K562 (cell line): ENCODE measurements around the gene BCR. TPM values are rescaled to one million over a fixed set of nuclear protein-coding genes. Genes with fewer than 3 reads are reported as not detected.

Experiments
- ATAC-seq: fragments of 200-7000 bp; cut with Tn5 transposase; 3 replicates; pipeline ENCODE4 v1.9.1; 2020; ENCODE audit warnings: moderate library complexity
- BruUV-seq: library from RNA; stranded (reverse); fragments of 400-500 nt; replicated peaks from 2 replicates; lab custom pipeline; 2021; lab: Mats Ljungman, UMichigan
- CTCF ChIA-PET: fragments of 300-600 bp; formaldehyde crosslinking; extraction: SDS; loops from one replicate; lab custom pipeline; 2021; ENCODE audit warnings: low intra/inter-chr PET ratio; lab: Yijun Ruan, JAX
- POLR2A ChIA-PET: fragments of 300-600, 350-650 bp; sonication (Branson Sonifier 250); formaldehyde crosslinking; extraction: SDS; loops from one replicate; lab custom pipeline; 2021; ENCODE audit warnings: antibody characterized with exemption, inconsistent platforms; lab: Yijun Ruan, JAX
- DNase-seq, 4 experiments: peaks; one replicate each; pipeline versions ENCODE4 v3.0.0 to v3.0.0-alpha.2; 2011 to 2018; ENCODE audit warnings: low spot score in 3 of 4, mixed read lengths in 3 of 4; ENCODE audit errors: extremely low read depth in 1 of 4
- FAIRE-seq: peaks from 2 replicates; lab custom pipeline; 2011; peaks lifted over from hg19 to GRCh38; lab: Jason Lieb, UNC
- H2AFZ ChIP-seq: 2 replicates; pipeline ENCODE4 v1.6.0; 2011; ENCODE audit warnings: low read depth, low read length, control low read depth, inconsistent platforms
- H3K27ac ChIP-seq: fragments of 200-600 bp; 3 replicates; pipeline ENCODE4 v1.8.0; 2011; ENCODE audit warnings: low read depth, mild to moderate bottlenecking, control low read depth, inconsistent platforms, low read length, moderate library complexity, mixed read lengths; ENCODE audit errors: extremely low read depth
- H3K27me3 ChIP-seq, 2 experiments: fragments of 300-600 bp in 1 of 2; 2 replicates in 1 of 2; 3 replicates in 1 of 2; pipeline versions ENCODE4 v1.6.0 to v1.8.0; 2011; ENCODE audit warnings: inconsistent platforms in 2 of 2, low read length in 2 of 2, mild to moderate bottlenecking in 1 of 2, mixed read lengths in 1 of 2, moderate library complexity in 1 of 2; ENCODE audit not compliant: control insufficient read depth in 2 of 2, insufficient read depth in 2 of 2
- H3K36me3 ChIP-seq: fragments of 300-600 bp; 3 replicates; pipeline ENCODE4 v1.8.0; 2011; ENCODE audit warnings: mild to moderate bottlenecking, low read length, inconsistent platforms; ENCODE audit not compliant: control insufficient read depth, insufficient read depth
- H3K4me1 ChIP-seq, 2 experiments: fragments of 200-600 bp in 1 of 2; replicated peaks in 1 of 2; 2 replicates in 1 of 2; 3 replicates in 1 of 2; pipeline versions ENCODE4 v1.5.1 to v1.8.0; 2011; ENCODE audit warnings: inconsistent platforms in 2 of 2, low read length in 2 of 2, mild to moderate bottlenecking in 1 of 2, mixed read lengths in 1 of 2, moderate library complexity in 1 of 2; ENCODE audit not compliant: control insufficient read depth in 2 of 2, insufficient read depth in 2 of 2
- H3K4me2 ChIP-seq: 2 replicates; pipeline ENCODE4 v1.6.1; 2011; ENCODE audit warnings: low read length, control low read depth, inconsistent platforms, mixed read lengths; ENCODE audit not compliant: insufficient read depth
- H3K4me3 ChIP-seq: fragments of 200-600 bp; sonication (generic), shearing (Covaris generic); 2 replicates; pipeline ENCODE4 v1.5.1; 2016; ENCODE audit warnings: control low read depth, inconsistent platforms
- H3K79me2 ChIP-seq: fragments of 200-600 bp; 3 replicates; pipeline ENCODE4 v1.8.0; 2011; ENCODE audit warnings: low read length, inconsistent platforms; ENCODE audit not compliant: control insufficient read depth, insufficient read depth
- H3K9ac ChIP-seq, 2 experiments: 2 replicates each; pipeline versions ENCODE4 v1.6.0 to v1.6.1; 2011; ENCODE audit warnings: low read depth in 2 of 2, low read length in 2 of 2, control low read depth in 1 of 2, inconsistent platforms in 1 of 2, mild to moderate bottlenecking in 1 of 2, mixed read lengths in 1 of 2; ENCODE audit not compliant: insufficient read depth in 1 of 2
- H3K9me1 ChIP-seq: one replicate; pipeline ENCODE4 v1.6.0; 2011; ENCODE audit warnings: inconsistent platforms, mild to moderate bottlenecking, low read length, moderate library complexity; ENCODE audit not compliant: control insufficient read depth, insufficient read depth
- H3K9me3 ChIP-seq: replicated peaks from 2 replicates; pipeline ENCODE4 v1.5.1; 2011; ENCODE audit warnings: low read depth, low read length, inconsistent platforms; ENCODE audit not compliant: control insufficient read depth, insufficient read depth
- H4K20me1 ChIP-seq: replicated peaks from 2 replicates; pipeline ENCODE4 v1.6.1; 2011; ENCODE audit warnings: low read length, inconsistent platforms, mixed read lengths; ENCODE audit not compliant: control insufficient read depth, insufficient read depth
- CBFA2T2 ChIP-seq: fragments of 450-650 bp; conservative IDR thresholded peaks from 2 replicates; pipeline ENCODE4 v1.6.1; 2017; ENCODE audit warnings: mild to moderate bottlenecking
- CXXC5 ChIP-seq: fragments of 250-450 bp; sonication (Bioruptor Pico); IDR thresholded peaks from 2 replicates; pipeline ENCODE4 v1.8.0; 2022; ENCODE audit warnings: inconsistent platforms, mild to moderate bottlenecking, moderate library complexity
- JUND ChIP-seq, 2 experiments: IDR thresholded peaks; 2 replicates in 1 of 2; 3 replicates in 1 of 2; pipeline ENCODE4 v1.6.1; 2011; ENCODE audit warnings: borderline replicate concordance in 2 of 2, low read depth in 2 of 2, low read length in 2 of 2, improper control_type of control experiment in 1 of 2, missing biosample characterization in 1 of 2, missing genetic modification characterization in 1 of 2, missing genetic modification reagents in 1 of 2
- KLF16 ChIP-seq: IDR thresholded peaks from 2 replicates; pipeline ENCODE4 v1.6.1; 2016; ENCODE audit warnings: antibody characterized with exemption
- MAFF ChIP-seq: IDR thresholded peaks from 2 replicates; pipeline ENCODE4 v1.6.1; 2012; ENCODE audit warnings: low read length, improper control_type of control experiment
- MAFK ChIP-seq: IDR thresholded peaks from 2 replicates; pipeline ENCODE4 v1.6.1; 2011; ENCODE audit warnings: low read length, improper control_type of control experiment
- MLLT1 ChIP-seq, 2 experiments: fragments of 450-650 bp; IDR thresholded peaks; 2 replicates each; pipeline ENCODE4 v1.6.1; 2016
- RB1 ChIP-seq: fragments of 450-650 bp; IDR thresholded peaks from 2 replicates; pipeline ENCODE4 v1.6.1; 2017; ENCODE audit warnings: low read depth, mild to moderate bottlenecking
- ZC3H4 ChIP-seq: sonication (generic); formaldehyde crosslinking; IDR thresholded peaks from 2 replicates; pipeline ENCODE4 v1.9.0; 2021; ENCODE audit warnings: missing genetic modification reagents, borderline replicate concordance
- ZNF24 ChIP-seq: fragments of 450-650 bp; IDR thresholded peaks from 2 replicates; pipeline ENCODE4 v1.6.1; 2016
- ZNF384 ChIP-seq: IDR thresholded peaks from 2 replicates; pipeline ENCODE4 v1.6.1; 2012; ENCODE audit warnings: low read depth, low read length, improper control_type of control experiment
- ZNF766 ChIP-seq: fragments of 200-800 bp; sonication (Bioruptor generic); conservative IDR thresholded peaks from 2 replicates; pipeline ENCODE4 v1.6.1; 2016; ENCODE audit warnings: missing genetic modification characterization, missing compliant biosample characterization
- WGBS: fragments of 100-300 bp; shearing (Covaris generic); methylation state at CpG from one replicate; pipeline ENCODE4 v1.1.6; 2016; ENCODE audit warnings: low coverage, mixed read lengths; ENCODE audit not compliant: insufficient coverage; ENCODE audit errors: missing lambda C conversion rate; 5-methylcytosine and 5-hydroxymethylcytosine counted together
- in situ Hi-C: fragments of 300-500 bp; cut with MboI; formaldehyde crosslinking; loops from 4 replicates; pipeline ENCODE4 v1.15.0; 2018; ENCODE audit warnings: inconsistent platforms, mixed read lengths
- intact Hi-C: fragments of 100-400 bp; cut with micrococcal nuclease; formaldehyde crosslinking; loops from 2 replicates; pipeline ENCODE4 v1.14.2; 2022
- polyA plus RNA-seq, 8 experiments: library from polyadenylated mRNA; depleted of rRNA in 4 of 8; stranded (reverse) in 5 of 8; unstranded in 3 of 8; fragments of >200 nt; fragmentation: Nextera tagmentation in 2 of 8; fragmentation: Illumina TruSeq in 1 of 8; extraction: Ambion mirVana in 2 of 8; extraction: Trizol in 1 of 8; gene quantifications; 2 replicates each; pipeline versions ENCODE4 v1.2.1 to v1.2.3, GENCODE V29; 2011 to 2014; ENCODE audit warnings: inconsistent platforms in 1 of 8, missing spikeins in 1 of 8
- total RNA-seq, 7 experiments: library from RNA; depleted of rRNA in 6 of 7; stranded (reverse); fragments of >200 nt in 6 of 7; fragmentation: Illumina TruSeq in 2 of 7; extraction: Trizol in 2 of 7; gene quantifications; 2 replicates each; pipeline versions ENCODE4 v1.2.1 to v1.2.3, GENCODE V29; 2011 to 2021; ENCODE audit warnings: low replicate concordance in 1 of 7
- TF ChIP-seq, protein P1 (sequence below): fragments of 450-650 bp; formaldehyde crosslinking; IDR thresholded peaks from 2 replicates; pipeline ENCODE4 v1.4.0; 2020; ENCODE audit warnings: mild to moderate bottlenecking, moderate library complexity
- TF ChIP-seq, protein P2 (sequence below), 3 experiments: IDR thresholded peaks in 2 of 3; conservative IDR thresholded peaks in 1 of 3; 2 replicates each; pipeline ENCODE4 v1.5.1; 2011 to 2012; ENCODE audit warnings: low read length in 3 of 3, mild to moderate bottlenecking in 3 of 3, control low read depth in 2 of 3, improper control_type of control experiment in 1 of 3, inconsistent platforms in 1 of 3, low read depth in 1 of 3, mixed read lengths in 1 of 3, moderate library complexity in 1 of 3; ENCODE audit not compliant: insufficient read depth in 2 of 3
- TF ChIP-seq, protein P3 (sequence below), 2 experiments: IDR thresholded peaks; 2 replicates each; pipeline ENCODE4 v1.6.1; 2011; ENCODE audit warnings: borderline replicate concordance in 1 of 2, control low read depth in 1 of 2, low read depth in 1 of 2, low read length in 1 of 2, mild to moderate bottlenecking in 1 of 2, mixed read lengths in 1 of 2, moderate library complexity in 1 of 2; ENCODE audit not compliant: insufficient read depth in 1 of 2, insufficient read length in 1 of 2, poor library complexity in 1 of 2, severe bottlenecking in 1 of 2; ENCODE audit errors: extremely low read depth in 1 of 2

The BCR gene
- total and polyA plus RNA-seq, 9 of the 15 experiments (the other 6 are each of a cell fraction or from before 2014, with no cell fraction given): 0.41 to 150 (median 45.6) TPM

GRCh38 chr22:23270212-23270733 lies 90.0 kb downstream of the BCR start:
- H3K4me2 ChIP-seq: no peak overlapping the region
- peak in 3 of 4 experiments; percentile 61 to 82 (median 77) for DNase-seq
- ChIA-PET CTCF (interaction anchor here (0.9 to 2.8 kb wide), 6 partner anchors 11 to 311 kb away, joined by 3 to 30 read pairs (median 11); no protein-coding TSS in a partner anchor), POLR2A (interaction anchor here (0.5 to 14.2 kb wide), 22 partner anchors 9 to 479 kb away, joined by 3 to 237 read pairs (median 4); partner anchors contain the start of gene BCR)
- H4K20me1 ChIP-seq: peaks cover 77% of the 10 kb centered on the region
- in situ Hi-C loops: no loop called here
- peaks cover 93% of the 10 kb centered on the region for H3K36me3 ChIP-seq
- H2AFZ ChIP-seq: no peak overlapping the region
- peaks cover 33% of the 10 kb centered on the region for H3K9me1 ChIP-seq
- peak; percentile 31 for ATAC-seq
- no peak overlapping the region for H3K4me3 ChIP-seq
- peaks cover 4 to 34% of the 10 kb centered on the region in 2 experiments; a peak in 4 of 5 replicates for H3K4me1 ChIP-seq
- H3K27ac ChIP-seq: no peak overlapping the region
- no peak for FAIRE-seq
- intact Hi-C loops: no loop called here
- H3K27me3 ChIP-seq: no peaks in the 10 kb centered on the region
- BruUV-seq: TSS peak; percentile 3
- H3K9ac ChIP-seq: peak overlapping the region in 1 of 2 experiments; percentile 4; a peak in 1 of 4 replicates
- 34% methylated on average over 8 of the region's 8 CpGs for WGBS
- H3K9me3 ChIP-seq: no peaks in the 10 kb centered on the region
- H3K79me2 ChIP-seq: no peaks in the 10 kb centered on the region
- TF ChIP-seq MLLT1 (IDR thresholded peaks at IDR 0.05) (no peak), JUND (IDR thresholded peaks at IDR 0.05; ENCODE audit: borderline replicate concordance, low read depth, low read length) (0 out of 2 replicates have a peak, but pooled peaks have one; percentile 23), JUND (tag; IDR thresholded peaks at IDR 0.05; ENCODE audit: borderline replicate concordance, low read depth, low read length) (no peak), MAFF (peak; percentile 98), ZNF24 (no peak), ZNF384 (0 out of 2 replicates have a peak, but pooled peaks have one; percentile 21), CBFA2T2 (peak; percentile 31), ZC3H4 (CRISPR knock-in tag) (no peak), ZNF766 (CRISPR knock-in tag) (peak; percentile 64; the same call in 1 of the 2 replicates), CXXC5 (no peak), MAFK (peak; percentile 99), KLF16 (no peak), RB1 (peak; percentile 5)
- TF ChIP-seq, protein P1, sequence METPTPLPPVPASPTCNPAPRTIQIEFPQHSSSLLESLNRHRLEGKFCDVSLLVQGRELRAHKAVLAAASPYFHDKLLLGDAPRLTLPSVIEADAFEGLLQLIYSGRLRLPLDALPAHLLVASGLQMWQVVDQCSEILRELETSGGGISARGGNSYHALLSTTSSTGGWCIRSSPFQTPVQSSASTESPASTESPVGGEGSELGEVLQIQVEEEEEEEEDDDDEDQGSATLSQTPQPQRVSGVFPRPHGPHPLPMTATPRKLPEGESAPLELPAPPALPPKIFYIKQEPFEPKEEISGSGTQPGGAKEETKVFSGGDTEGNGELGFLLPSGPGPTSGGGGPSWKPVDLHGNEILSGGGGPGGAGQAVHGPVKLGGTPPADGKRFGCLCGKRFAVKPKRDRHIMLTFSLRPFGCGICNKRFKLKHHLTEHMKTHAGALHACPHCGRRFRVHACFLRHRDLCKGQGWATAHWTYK (CRISPR knock-in tag): no peak
- TF ChIP-seq, protein P2, sequence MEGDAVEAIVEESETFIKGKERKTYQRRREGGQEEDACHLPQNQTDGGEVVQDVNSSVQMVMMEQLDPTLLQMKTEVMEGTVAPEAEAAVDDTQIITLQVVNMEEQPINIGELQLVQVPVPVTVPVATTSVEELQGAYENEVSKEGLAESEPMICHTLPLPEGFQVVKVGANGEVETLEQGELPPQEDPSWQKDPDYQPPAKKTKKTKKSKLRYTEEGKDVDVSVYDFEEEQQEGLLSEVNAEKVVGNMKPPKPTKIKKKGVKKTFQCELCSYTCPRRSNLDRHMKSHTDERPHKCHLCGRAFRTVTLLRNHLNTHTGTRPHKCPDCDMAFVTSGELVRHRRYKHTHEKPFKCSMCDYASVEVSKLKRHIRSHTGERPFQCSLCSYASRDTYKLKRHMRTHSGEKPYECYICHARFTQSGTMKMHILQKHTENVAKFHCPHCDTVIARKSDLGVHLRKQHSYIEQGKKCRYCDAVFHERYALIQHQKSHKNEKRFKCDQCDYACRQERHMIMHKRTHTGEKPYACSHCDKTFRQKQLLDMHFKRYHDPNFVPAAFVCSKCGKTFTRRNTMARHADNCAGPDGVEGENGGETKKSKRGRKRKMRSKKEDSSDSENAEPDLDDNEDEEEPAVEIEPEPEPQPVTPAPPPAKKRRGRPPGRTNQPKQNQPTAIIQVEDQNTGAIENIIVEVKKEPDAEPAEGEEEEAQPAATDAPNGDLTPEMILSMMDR (IDR thresholded peaks at IDR 0.05 in 2 of 3, conservative IDR thresholded peaks at IDR 0.05 in 1 of 3; ENCODE audit: insufficient read depth in 2 of 3, low read depth in 1 of 3, low read length in 3 of 3): peak in 2 of 3 experiments; percentile 75 to 87; a peak in 4 of 6 replicates
- TF ChIP-seq, protein P3, sequence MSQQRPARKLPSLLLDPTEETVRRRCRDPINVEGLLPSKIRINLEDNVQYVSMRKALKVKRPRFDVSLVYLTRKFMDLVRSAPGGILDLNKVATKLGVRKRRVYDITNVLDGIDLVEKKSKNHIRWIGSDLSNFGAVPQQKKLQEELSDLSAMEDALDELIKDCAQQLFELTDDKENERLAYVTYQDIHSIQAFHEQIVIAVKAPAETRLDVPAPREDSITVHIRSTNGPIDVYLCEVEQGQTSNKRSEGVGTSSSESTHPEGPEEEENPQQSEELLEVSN (IDR thresholded peaks at IDR 0.05; ENCODE audit: borderline replicate concordance in 1 of 2, extremely low read depth in 1 of 2, insufficient read depth in 1 of 2, insufficient read length in 1 of 2, low read depth in 1 of 2, low read length in 1 of 2, poor library complexity in 1 of 2, severe bottlenecking in 1 of 2): peak in 1 of 2 experiments; percentile 43
